Testis (tissue), 3 donors: ENCODE results near the gene LAG3. TPM values are rescaled to one million over a fixed set of nuclear protein-coding genes. Genes with fewer than 3 reads are reported as not detected.

Experiments used
- DNase-seq: peaks from one replicate; pipeline ENCODE4 v3.0.0-alpha.2; 2019
- H3K27ac ChIP-seq, 2 donors: fragments of 200-600 bp; sonication (generic); one replicate each; pipeline ENCODE4 v1.5.1; 2019
- H3K27me3 ChIP-seq: fragments of 200-600 bp; sonication (generic); one replicate; pipeline ENCODE4 v1.5.1; 2019
- H3K36me3 ChIP-seq: fragments of 200-600 bp; sonication (generic); one replicate; pipeline ENCODE4 v1.5.1; 2017; ENCODE audit warnings: low read depth; ENCODE audit errors: missing control alignments
- H3K4me1 ChIP-seq: fragments of 200-600 bp; sonication (generic); one replicate; pipeline ENCODE4 v1.5.1; 2019
- H3K4me3 ChIP-seq, 2 donors: fragments of 200-600 bp; sonication (generic); one replicate each; pipeline ENCODE4 v1.5.1; 2017 to 2019
- H3K9me3 ChIP-seq: fragments of 200-600 bp; sonication (generic); one replicate; pipeline ENCODE4 v1.5.1; 2017
- POLR2A ChIP-seq: fragments of 450-650 bp; IDR thresholded peaks from one replicate; pipeline ENCODE4 v1.6.1; 2017; ENCODE audit warnings: antibody characterized with exemption, mild to moderate bottlenecking, moderate library complexity
- WGBS, 2 donors: methylation state at CpG; one replicate each; pipeline ENCODE4 v1.1.5; 2018; 5-methylcytosine and 5-hydroxymethylcytosine counted together
- intact Hi-C: fragments of 100-400 bp; cut with DNase I; formaldehyde crosslinking; loops from one replicate; pipeline ENCODE4 v1.15.1; 2023; ENCODE audit warnings: low total_unique reads
- polyA plus RNA-seq: library from polyadenylated mRNA; stranded (reverse); fragments of 350-450 nt; fragmentation: Illumina TruSeq; extraction: RNeasy Lipid Tissue Mini Kit (QIAGEN cat#74804); gene quantifications from one replicate; pipeline ENCODE4 v1.2.3, GENCODE V29; 2014; ENCODE audit warnings: low read depth, low replicate concordance; ENCODE audit not compliant: insufficient read depth
- total RNA-seq, 2 donors: library from RNA; depleted of rRNA; stranded (reverse); fragments of >200 nt; gene quantifications; one replicate each; pipeline ENCODE4 v1.2.3, GENCODE V29; 2016
- TF ChIP-seq, protein P1 (sequence below), 3 experiments: fragments of 450-650 bp in 2 of 3; fragments of 200-600 bp in 1 of 3; sonication (generic) in 1 of 3; IDR thresholded peaks; one replicate each; pipeline ENCODE4 v1.5.1; 2016 to 2019; ENCODE audit warnings: antibody characterized with exemption in 3 of 3, mild to moderate bottlenecking in 2 of 3, moderate library complexity in 1 of 3

The LAG3 gene
- total and polyA plus RNA-seq, 3 donors from 2014 or later = 4.1 to 7.1 (median 6.3) TPM

DNA sequence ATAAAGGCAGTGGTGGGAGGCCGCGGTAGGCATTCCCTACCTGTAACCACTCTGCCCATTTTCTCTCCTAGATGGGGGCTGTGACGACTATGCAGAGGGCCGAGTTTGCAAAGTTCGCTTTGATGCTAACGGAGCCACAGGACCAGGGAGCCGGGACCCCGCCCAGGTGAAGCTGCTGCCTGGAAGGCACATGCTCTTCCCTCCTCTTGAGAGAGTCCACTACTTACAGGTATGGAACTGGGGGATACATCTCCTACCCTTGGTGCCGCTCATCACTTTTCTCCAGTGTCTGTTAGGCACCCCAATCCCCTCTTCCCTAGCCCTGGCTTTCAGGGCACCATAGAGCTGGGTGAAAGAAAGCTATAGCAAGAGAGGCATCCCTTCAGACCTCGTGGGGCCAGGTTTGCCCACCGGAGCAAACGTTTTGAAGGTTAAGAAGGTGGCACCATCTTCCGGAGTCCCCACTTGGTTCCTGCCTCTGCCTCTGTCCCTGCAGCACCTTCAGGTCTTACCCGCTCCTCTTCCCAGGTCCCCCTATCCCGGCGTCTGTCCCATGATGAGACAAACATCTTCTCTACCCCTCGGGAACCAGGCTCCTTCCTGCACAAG is 53.9 kb downstream of the LAG3 start:
- no peak overlapping the region for H3K27ac ChIP-seq
- no peaks in the 10 kb centered on the region for H3K36me3 ChIP-seq
- peaks cover 15% of the 10 kb centered on the region for H3K4me1 ChIP-seq
- H3K9me3 ChIP-seq = no peaks in the 10 kb centered on the region
- no peaks in the 10 kb centered on the region for H3K27me3 ChIP-seq
- DNase-seq = no peak
- 77 to 82% methylated on average over 17 of the region's 17 CpGs for WGBS, 2 donors
- intact Hi-C loops = loop anchor here (10.0 kb wide), 1 partner anchor 51 kb away; the partner anchor contains the start of gene LAG3
- TF ChIP-seq, protein P1, sequence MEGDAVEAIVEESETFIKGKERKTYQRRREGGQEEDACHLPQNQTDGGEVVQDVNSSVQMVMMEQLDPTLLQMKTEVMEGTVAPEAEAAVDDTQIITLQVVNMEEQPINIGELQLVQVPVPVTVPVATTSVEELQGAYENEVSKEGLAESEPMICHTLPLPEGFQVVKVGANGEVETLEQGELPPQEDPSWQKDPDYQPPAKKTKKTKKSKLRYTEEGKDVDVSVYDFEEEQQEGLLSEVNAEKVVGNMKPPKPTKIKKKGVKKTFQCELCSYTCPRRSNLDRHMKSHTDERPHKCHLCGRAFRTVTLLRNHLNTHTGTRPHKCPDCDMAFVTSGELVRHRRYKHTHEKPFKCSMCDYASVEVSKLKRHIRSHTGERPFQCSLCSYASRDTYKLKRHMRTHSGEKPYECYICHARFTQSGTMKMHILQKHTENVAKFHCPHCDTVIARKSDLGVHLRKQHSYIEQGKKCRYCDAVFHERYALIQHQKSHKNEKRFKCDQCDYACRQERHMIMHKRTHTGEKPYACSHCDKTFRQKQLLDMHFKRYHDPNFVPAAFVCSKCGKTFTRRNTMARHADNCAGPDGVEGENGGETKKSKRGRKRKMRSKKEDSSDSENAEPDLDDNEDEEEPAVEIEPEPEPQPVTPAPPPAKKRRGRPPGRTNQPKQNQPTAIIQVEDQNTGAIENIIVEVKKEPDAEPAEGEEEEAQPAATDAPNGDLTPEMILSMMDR (IDR thresholded peaks at IDR 0.05) = no peak
- TF ChIP-seq POLR2A = no peak
- H3K4me3 ChIP-seq = no peak overlapping the region

DNA sequence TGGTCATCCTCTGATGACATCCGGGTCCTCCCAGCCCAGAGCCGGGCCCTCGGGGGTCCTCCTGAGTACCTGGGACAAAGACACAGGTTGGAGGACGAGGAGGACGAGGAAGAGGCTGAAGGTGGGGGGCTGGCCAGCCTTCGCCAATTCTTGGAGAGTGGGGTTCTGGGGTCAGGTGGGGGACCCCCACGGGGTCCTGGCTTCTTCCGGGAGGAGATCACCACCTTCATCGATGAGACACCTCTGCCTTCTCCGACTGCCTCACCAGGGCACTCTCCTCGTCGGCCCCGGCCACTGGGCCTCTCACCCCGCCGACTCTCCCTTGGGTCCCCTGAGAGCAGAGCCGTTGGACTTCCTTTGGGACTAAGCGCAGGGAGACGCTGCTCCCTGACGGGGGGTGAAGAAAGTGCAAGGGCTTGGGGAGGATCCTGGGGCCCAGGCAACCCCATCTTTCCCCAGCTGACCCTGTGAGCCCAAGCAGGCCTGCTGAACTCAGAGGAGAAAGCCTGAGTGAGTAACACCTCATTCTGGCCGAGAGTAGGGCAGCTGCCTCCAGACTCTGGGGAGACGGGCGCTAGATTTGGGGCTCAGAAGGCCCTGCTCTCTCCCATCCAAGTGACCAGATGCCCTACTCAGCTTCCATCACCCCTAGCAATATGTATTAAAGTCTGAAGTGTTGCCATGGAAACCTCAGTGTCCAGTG is 54.6 kb downstream of the LAG3 start:
- Histone ChIP-seq H3K36me3 (no peaks in the 10 kb centered on the region), H3K27me3 (no peaks in the 10 kb centered on the region), H3K27ac (peak overlapping the region; percentile 65 to 72), H3K9me3 (no peaks in the 10 kb centered on the region), H3K4me3 (no peak overlapping the region), H3K4me1 (peaks cover 14% of the 10 kb centered on the region)
- DNase-seq = no peak
- 66 to 81% methylated on average over 14 to 22 of the region's 22 CpGs for WGBS, 2 donors
- no peak for TF ChIP-seq POLR2A
- TF ChIP-seq, protein P1 (IDR thresholded peaks at IDR 0.05) = no peak
- intact Hi-C loops = loop anchor here (10.0 kb wide), 1 partner anchor 52 kb away; the partner anchor contains the start of gene LAG3

DNA sequence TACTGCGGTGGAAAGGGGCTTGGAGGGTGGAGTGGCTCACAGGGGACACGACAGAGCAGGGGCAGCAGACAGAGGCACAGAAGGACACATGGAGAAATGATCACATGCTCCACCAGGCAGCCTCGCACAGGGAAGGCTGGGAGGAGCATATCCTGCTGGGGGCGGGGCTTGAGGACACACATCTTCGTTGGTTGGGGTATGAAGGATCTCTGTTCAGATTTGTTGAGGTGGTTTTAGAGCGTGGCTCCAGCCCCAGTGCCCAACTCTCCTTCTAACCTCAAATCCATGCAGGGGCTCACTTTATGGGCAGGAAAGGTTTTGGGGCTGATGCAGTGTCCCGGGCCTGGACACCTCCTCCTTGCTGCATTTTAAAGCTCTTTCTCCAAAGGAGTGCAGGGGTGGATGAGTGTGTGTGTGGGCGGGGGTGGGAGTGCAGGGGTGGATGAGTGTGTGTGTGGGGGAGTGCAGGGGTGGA is 55.2 kb downstream of the LAG3 start:
- Histone ChIP-seq H3K27ac (peak overlapping the region; percentile 65 to 72), H3K27me3 (no peaks in the 10 kb centered on the region), H3K4me1 (peaks cover 9% of the 10 kb centered on the region), H3K4me3 (no peak overlapping the region), H3K9me3 (no peaks in the 10 kb centered on the region), H3K36me3 (no peaks in the 10 kb centered on the region)
- 2 to 10% methylated on average over 3 to 6 of the region's 8 CpGs for WGBS, 2 donors
- TF ChIP-seq, protein P1 (IDR thresholded peaks at IDR 0.05) = no peak
- TF ChIP-seq POLR2A = no peak
- peak; percentile 91 for DNase-seq
- intact Hi-C loops = loop anchor here (10.0 kb wide), 1 partner anchor 53 kb away; the partner anchor contains the start of gene LAG3

Other genes starting within 250 kb of the LAG3 start
- 1,000 to 10,000 TPM; 1,591 to 1,928 TPM for gene GAPDH, start 238.0 kb upstream of the LAG3 start, total RNA-seq
- gene GAPDH, start 238.0 kb upstream of the LAG3 start, polyA plus RNA-seq = 1,857 TPM
- 10 to 100 TPM; 40.6 to 43.4 TPM for gene IFFO1, start 216.5 kb upstream of the LAG3 start, total RNA-seq
- 28.6 TPM for gene IFFO1, start 216.5 kb upstream of the LAG3 start, polyA plus RNA-seq
- gene NOP2, start 204.2 kb upstream of the LAG3 start, total RNA-seq = 10 to 100 TPM; 51.8 to 60.3 TPM
- gene NOP2, start 204.2 kb upstream of the LAG3 start, polyA plus RNA-seq = 38.6 TPM
- 100 to 1,000 TPM; 314 to 328 TPM for gene CHD4, start 165.1 kb upstream of the LAG3 start, total RNA-seq
- 160 TPM for gene CHD4, start 165.1 kb upstream of the LAG3 start, polyA plus RNA-seq
- 1 to 10 TPM; 1.5 to 2.4 TPM for gene LPAR5, start 136.6 kb upstream of the LAG3 start, total RNA-seq
- 3.1 TPM for gene LPAR5, start 136.6 kb upstream of the LAG3 start, polyA plus RNA-seq
- 100 to 1,000 TPM; 172 to 241 TPM for gene ACRBP, start 125.1 kb upstream of the LAG3 start, total RNA-seq
- gene ACRBP, start 125.1 kb upstream of the LAG3 start, polyA plus RNA-seq = 715 TPM
- 10 to 100 TPM; 58.3 to 63.0 TPM for gene ING4, start 109.4 kb upstream of the LAG3 start, total RNA-seq
- gene ING4, start 109.4 kb upstream of the LAG3 start, polyA plus RNA-seq = 48.1 TPM
- gene ZNF384, start 83.1 kb upstream of the LAG3 start, total RNA-seq = 10 to 100 TPM; 78.5 to 85.1 TPM
- 94.9 TPM for gene ZNF384, start 83.1 kb upstream of the LAG3 start, polyA plus RNA-seq
- 1 to 10 TPM; 3.3 to 5.8 TPM for gene PIANP, start 71.7 kb upstream of the LAG3 start, total RNA-seq
- gene PIANP, start 71.7 kb upstream of the LAG3 start, polyA plus RNA-seq = 7.6 TPM
- 10 to 100 TPM; 68.3 to 82.4 TPM for gene COPS7A, start 48.5 kb upstream of the LAG3 start, total RNA-seq
- gene COPS7A, start 48.5 kb upstream of the LAG3 start, polyA plus RNA-seq = 69.4 TPM
- gene MLF2, start 19.4 kb upstream of the LAG3 start, total RNA-seq = 100 to 1,000 TPM; 211 to 242 TPM
- gene MLF2, start 19.4 kb upstream of the LAG3 start, polyA plus RNA-seq = 177 TPM
- gene PTMS, start 6.2 kb upstream of the LAG3 start, total RNA-seq = 10 to 100 TPM; 53.4 to 64.3 TPM
- 185 TPM for gene PTMS, start 6.2 kb upstream of the LAG3 start, polyA plus RNA-seq
- 1 to 10 TPM; 2.0 to 4.5 TPM for gene CD4, start 17.0 kb downstream of the LAG3 start, total RNA-seq
- gene CD4, start 17.0 kb downstream of the LAG3 start, polyA plus RNA-seq = 22.2 TPM
- 1 to 10 TPM in 1 of 2 donors, under 1 TPM in 1; 0.94 to 2.2 TPM for gene GPR162, start 49.3 kb downstream of the LAG3 start, total RNA-seq
- gene GPR162, start 49.3 kb downstream of the LAG3 start, polyA plus RNA-seq = 1.8 TPM
- 10 to 100 TPM; 13.1 to 18.8 TPM for gene P3H3, start 55.9 kb downstream of the LAG3 start, total RNA-seq
- gene P3H3, start 55.9 kb downstream of the LAG3 start, polyA plus RNA-seq = 19.2 TPM
- 1 to 10 TPM; 4.8 to 5.0 TPM for gene GNB3, start 68.4 kb downstream of the LAG3 start, total RNA-seq
- gene GNB3, start 68.4 kb downstream of the LAG3 start, polyA plus RNA-seq = 1.6 TPM
- gene CDCA3, start 78.8 kb downstream of the LAG3 start, total RNA-seq = 10 to 100 TPM; 27.5 to 43.5 TPM
- 81.7 TPM for gene CDCA3, start 78.8 kb downstream of the LAG3 start, polyA plus RNA-seq
- 10 to 100 TPM; 96.1 to 97.5 TPM for gene USP5, start 79.6 kb downstream of the LAG3 start, total RNA-seq
- 154 TPM for gene USP5, start 79.6 kb downstream of the LAG3 start, polyA plus RNA-seq
- gene TPI1, start 95.0 kb downstream of the LAG3 start, total RNA-seq = 100 to 1,000 TPM; 347 to 356 TPM
- gene TPI1, start 95.0 kb downstream of the LAG3 start, polyA plus RNA-seq = 544 TPM
- gene SPSB2, start 100.8 kb downstream of the LAG3 start, total RNA-seq = 10 to 100 TPM; 11.6 to 22.0 TPM
- 21.3 TPM for gene SPSB2, start 100.8 kb downstream of the LAG3 start, polyA plus RNA-seq
- 10 to 100 TPM; 32.7 to 33.9 TPM for gene LRRC23, start 132.3 kb downstream of the LAG3 start, total RNA-seq
- 112 TPM for gene LRRC23, start 132.3 kb downstream of the LAG3 start, polyA plus RNA-seq
- 1 to 10 TPM; 8.8 to 8.9 TPM for gene ENO2, start 142.1 kb downstream of the LAG3 start, total RNA-seq
- 14.3 TPM for gene ENO2, start 142.1 kb downstream of the LAG3 start, polyA plus RNA-seq
- gene ATN1, start 155.4 kb downstream of the LAG3 start, total RNA-seq = 10 to 100 TPM; 63.4 to 73.2 TPM
- gene ATN1, start 155.4 kb downstream of the LAG3 start, polyA plus RNA-seq = 40.5 TPM
- gene RNU7-1, start 171.3 kb downstream of the LAG3 start, total RNA-seq = not detected
- gene RNU7-1, start 171.3 kb downstream of the LAG3 start, polyA plus RNA-seq = not detected
- 100 to 1,000 TPM; 143 to 236 TPM for gene C12orf57, start 171.5 kb downstream of the LAG3 start, total RNA-seq
- gene C12orf57, start 171.5 kb downstream of the LAG3 start, polyA plus RNA-seq = 141 TPM
- 1 to 10 TPM; 3.7 to 9.1 TPM for gene PTPN6, start 178.8 kb downstream of the LAG3 start, total RNA-seq
- gene PTPN6, start 178.8 kb downstream of the LAG3 start, polyA plus RNA-seq = 19.1 TPM
- 100 to 1,000 TPM; 118 to 153 TPM for gene PHB2, start 198.1 kb downstream of the LAG3 start, total RNA-seq
- 97.3 TPM for gene PHB2, start 198.1 kb downstream of the LAG3 start, polyA plus RNA-seq
- gene EMG1, start 198.4 kb downstream of the LAG3 start, total RNA-seq = 10 to 100 TPM; 40.2 to 45.5 TPM
- gene EMG1, start 198.4 kb downstream of the LAG3 start, polyA plus RNA-seq = 36.7 TPM
- 10 to 100 TPM; 26.0 to 30.2 TPM for gene LPCAT3, start 246.0 kb downstream of the LAG3 start, total RNA-seq
- gene LPCAT3, start 246.0 kb downstream of the LAG3 start, polyA plus RNA-seq = 33.2 TPM